ENCODE measurements around the gene SPIRE1. TPM values are rescaled to one million over a fixed set of nuclear protein-coding genes. Genes with fewer than 3 reads are reported as not detected.
A peak's percentile ranks its signal among the peaks of the same experiment; 100 is the strongest.
"Not testable (repeated sequence)": the region's sequence is repeated elsewhere in the genome, so short reads cannot be mapped to it uniquely, and the experiment has no call there.

The SPIRE1 gene
- total RNA-seq, 1 donor from 2014 or later = 21.6 TPM

DNA sequence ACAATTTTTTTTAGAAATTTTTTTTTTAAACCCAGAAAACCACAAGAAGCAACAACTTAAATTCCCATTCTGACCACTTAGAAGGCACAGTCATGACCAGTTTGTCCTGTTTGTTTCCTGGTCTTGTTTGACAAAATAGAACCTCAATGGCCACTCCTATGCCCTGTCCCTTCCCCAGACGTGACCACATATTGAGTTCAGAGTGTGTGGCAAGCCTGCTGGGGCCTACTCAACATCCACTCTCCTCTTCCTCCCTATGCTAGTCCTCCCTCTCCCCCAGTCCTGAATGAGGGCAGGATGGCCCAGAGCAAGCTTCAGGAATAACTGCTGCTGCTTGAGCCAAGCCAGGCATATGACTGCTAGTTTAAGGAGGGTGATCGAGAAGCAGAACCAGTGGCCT, 160.6 kb downstream of the SPIRE1 start:
- DNase-seq (ENCODE audit: low spot score) (no peak), ATAC-seq (no peak)

DNA sequence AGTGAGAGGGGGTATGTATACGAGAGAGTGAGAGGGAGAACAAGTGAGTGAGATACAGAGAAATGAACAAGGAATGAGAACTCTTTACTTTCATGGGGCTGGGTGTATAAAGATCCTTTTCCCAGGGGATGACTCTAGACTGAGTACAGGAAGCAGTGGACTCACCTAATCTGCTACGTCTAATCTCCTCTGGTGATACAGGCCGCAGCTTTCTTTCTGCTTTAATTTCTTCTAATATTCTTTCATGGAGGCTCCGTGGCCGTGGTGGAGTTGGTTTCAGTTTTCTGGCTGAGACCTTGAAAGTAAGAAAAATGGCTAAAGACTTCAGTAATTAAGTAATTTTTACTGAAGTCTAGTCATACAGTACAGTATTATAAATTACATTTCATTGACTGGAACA, 165.0 kb downstream of the SPIRE1 start:
- DNase-seq (ENCODE audit: low spot score) (no peak), ATAC-seq (no peak)

GRCh38 chr18:12491611-12492435, 166.1 kb downstream of the SPIRE1 start:
- ATAC-seq = no peak
- no peak for DNase-seq (ENCODE audit: low spot score)

- ATAC-seq = no peak
- DNase-seq (ENCODE audit: low spot score) = no peak
Measured at GRCh38 chr18:12485479-12486105, 172.3 kb downstream of the SPIRE1 start.

GRCh38 chr18:12481915-12482314, 176.0 kb downstream of the SPIRE1 start:
- not testable (repeated sequence) for DNase-seq (ENCODE audit: low spot score); ATAC-seq

- ATAC-seq = no peak
Measured at GRCh38 chr18:12479982-12480381, 177.9 kb downstream of the SPIRE1 start.

DNA sequence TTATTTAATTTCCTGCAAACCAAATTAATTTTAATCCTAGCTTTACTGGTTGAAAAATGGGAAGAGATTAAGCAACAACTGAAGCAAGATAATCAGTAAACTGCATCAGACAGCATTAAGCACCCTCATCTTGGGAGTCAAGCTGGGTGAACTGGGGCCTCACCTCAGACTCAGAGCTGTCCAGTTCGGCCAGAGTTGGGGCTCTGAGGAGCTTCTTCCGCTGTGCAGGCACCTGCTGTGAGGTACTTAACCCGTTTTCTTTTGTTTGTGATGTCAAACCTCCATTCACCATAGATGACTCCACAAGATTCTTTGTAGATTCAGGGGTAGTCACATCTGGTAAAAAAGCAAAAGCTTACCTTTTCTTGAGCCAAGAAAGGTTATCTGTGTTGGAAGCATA, 178.4 kb downstream of the SPIRE1 start:
- no peak for DNase-seq (ENCODE audit: low spot score)
- no peak for ATAC-seq

More at GRCh38 chr18:12479982-12480381, 177.9 kb downstream of the SPIRE1 start:
- DNase-seq (ENCODE audit: low spot score) = no peak

DNA sequence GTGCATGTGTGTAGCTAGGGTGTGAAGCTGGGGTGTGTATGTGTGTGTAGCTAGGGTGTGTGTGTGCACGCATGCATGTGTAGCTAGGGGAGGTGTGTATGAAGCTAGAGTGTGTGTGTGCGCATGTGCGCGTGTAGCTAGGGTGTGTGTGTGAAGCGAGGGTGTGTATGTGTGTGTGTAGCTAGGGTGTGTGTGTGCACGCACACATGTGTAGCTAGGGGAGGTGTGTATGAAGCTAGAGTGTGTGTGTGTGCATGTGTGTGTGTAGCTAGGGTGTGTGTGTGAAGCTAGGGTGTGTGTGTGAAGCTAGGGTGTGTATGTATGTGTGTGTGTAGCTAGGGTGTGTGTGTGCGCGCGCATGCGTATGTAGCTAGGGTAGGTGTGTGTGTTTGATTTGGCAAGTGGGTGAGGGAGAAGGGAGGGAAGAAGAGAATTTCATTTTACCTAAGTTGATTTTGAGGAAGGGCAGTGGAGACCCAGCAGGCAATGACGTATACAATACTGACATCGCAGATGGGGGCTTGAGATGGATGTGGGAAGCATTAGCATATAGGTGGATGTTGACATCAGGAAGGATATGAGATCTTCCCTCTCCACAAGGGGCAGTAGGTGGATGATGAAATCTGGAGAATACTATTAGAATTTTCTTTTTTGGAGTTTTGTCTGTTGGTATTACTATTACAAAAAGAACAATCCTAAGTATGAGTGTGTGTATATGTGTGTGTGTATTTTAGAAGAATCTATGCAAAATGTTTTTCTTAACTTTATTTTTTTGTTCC, 179.4 kb downstream of the SPIRE1 start:
- ATAC-seq = no peak
- DNase-seq (ENCODE audit: low spot score) = no peak

DNA sequence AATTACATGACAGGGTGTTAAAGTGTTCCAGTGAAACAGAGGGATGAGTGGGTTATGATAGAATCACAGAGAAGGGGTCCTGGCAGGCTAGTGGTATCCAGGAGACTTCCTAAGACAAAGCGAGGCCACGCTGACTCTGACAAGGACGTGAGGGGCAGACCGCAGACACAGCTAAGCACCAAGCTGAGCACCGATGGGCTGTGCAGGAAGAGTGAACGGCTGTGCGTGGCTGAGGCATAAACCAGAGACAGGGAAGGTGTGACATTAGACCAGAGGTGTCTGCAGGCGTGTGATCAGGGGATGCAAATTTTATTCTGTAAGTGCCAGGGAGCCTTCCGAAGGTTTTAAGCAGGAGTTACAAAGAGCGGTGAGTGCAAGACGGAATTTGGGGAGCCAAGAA, 180.3 kb downstream of the SPIRE1 start:
- no peak for ATAC-seq
- no peak for DNase-seq (ENCODE audit: low spot score)

DNA sequence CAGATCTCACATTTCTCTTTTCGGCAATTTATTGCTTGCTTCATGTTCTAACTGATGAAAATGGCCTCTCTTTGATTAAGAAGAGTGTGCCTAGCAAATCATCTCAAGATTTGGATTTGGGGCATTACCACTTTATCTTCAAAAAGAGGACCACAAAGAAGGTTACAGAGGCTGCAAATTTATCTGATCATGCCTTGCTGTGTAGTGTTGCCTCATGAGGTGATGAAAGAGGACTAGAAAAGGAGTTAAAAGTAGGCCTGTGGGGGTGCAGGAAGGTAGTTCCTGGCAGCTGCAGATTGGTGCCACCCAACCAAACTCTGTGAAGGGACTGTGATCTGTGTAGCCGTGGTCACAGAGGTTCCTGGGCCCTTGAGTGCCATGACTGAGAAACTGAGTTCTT, 181.0 kb downstream of the SPIRE1 start:
- DNase-seq (ENCODE audit: low spot score) (no peak), ATAC-seq (no peak)

DNA sequence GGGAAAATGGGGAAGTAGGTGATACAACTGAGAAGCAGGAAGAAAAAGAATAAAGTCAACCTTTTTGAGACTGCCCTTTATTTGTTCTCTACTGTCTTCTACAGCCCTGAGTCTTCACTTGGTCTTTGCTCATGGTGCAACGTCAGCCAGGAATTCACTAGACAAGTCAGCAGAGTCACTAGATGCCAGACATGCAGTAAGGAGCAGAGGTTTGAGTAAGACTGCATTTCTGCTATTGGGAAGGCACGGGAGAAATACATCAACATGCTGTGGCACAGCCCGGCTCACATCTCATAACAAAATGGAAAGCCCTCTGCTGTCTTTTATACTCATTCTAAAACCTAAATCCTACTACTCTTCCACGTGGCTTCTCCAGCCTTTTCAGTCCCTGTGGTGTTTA, 183.0 kb downstream of the SPIRE1 start:
- ATAC-seq (no peak), DNase-seq (ENCODE audit: low spot score) (no peak)

GRCh38 chr18:12474146-12474545, 183.8 kb downstream of the SPIRE1 start:
- DNase-seq (ENCODE audit: low spot score) = no peak
- no peak for ATAC-seq

GRCh38 chr18:12470382-12471075, 187.4 kb downstream of the SPIRE1 start:
- ATAC-seq (no peak), DNase-seq (ENCODE audit: low spot score) (no peak)

GRCh38 chr18:12468445-12468844, 189.5 kb downstream of the SPIRE1 start:
- ATAC-seq (no peak), DNase-seq (ENCODE audit: low spot score) (no peak)

GRCh38 chr18:12464731-12465130, 193.2 kb downstream of the SPIRE1 start:
- ATAC-seq (no peak), DNase-seq (ENCODE audit: low spot score) (no peak)

GRCh38 chr18:12463191-12463590, 194.7 kb downstream of the SPIRE1 start:
- ATAC-seq (no peak), DNase-seq (ENCODE audit: low spot score) (no peak)

- DNase-seq (ENCODE audit: low spot score) = no peak
- ATAC-seq = no peak
Measured at GRCh38 chr18:12462242-12462641, 195.7 kb downstream of the SPIRE1 start.

DNA sequence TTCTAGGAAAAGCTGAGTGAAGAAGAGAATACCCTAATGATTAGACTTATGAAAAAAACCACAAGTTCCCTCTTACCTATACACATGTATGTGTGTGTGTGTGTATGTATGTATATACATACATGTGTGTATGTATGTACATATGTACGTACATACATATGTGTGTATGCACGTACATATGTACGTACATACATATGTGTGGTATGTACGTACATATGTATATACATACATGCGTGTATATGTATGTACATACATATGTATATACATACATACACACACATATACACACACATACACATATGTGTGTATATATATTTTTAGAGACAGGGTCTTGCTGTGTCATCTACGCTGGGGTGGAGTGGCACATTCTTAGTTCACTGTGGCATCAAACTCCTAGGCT, 196.6 kb downstream of the SPIRE1 start:
- ATAC-seq (no peak), DNase-seq (ENCODE audit: low spot score) (no peak)

DNA sequence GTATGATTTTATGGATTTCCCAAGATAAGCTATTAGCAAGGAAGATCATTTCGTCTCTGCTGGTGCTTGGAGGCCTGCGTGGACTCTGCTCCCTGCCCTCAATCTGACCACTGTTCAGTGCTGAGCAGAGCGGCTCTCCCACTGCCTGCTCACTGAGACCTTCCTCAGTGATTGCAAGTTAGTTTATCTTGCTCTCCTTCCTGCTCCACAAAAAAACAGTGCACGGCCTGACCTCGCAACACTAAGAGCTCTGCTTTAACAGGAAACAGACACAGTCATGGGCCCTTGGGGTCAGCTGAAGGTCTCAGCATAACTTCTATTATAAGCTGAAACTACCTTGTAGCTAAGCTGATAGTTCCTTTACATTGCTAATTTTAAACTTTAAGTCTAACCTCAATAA, 197.0 kb downstream of the SPIRE1 start:
- ATAC-seq (peak; percentile 93), DNase-seq (ENCODE audit: low spot score) (peak; percentile 48)

- no peak for ATAC-seq
Measured at GRCh38 chr18:12458771-12459170, 199.1 kb downstream of the SPIRE1 start.

GRCh38 chr18:12456441-12456840, 201.5 kb downstream of the SPIRE1 start:
- no peak for ATAC-seq
- no peak for DNase-seq (ENCODE audit: low spot score)

More at GRCh38 chr18:12458771-12459170, 199.1 kb downstream of the SPIRE1 start:
- no peak for DNase-seq (ENCODE audit: low spot score)
